IPS-NIHi11 (cell line): ENCODE results near the gene SDF4.
"Not testable (repeated sequence)": the region's sequence is repeated elsewhere in the genome, so short reads cannot be mapped to it uniquely, and the experiment has no call there.

ENCODE experiments used
- DNase-seq: peaks from one replicate; pipeline ENCODE4 v3.0.0; 2012; ENCODE audit warnings: mixed read lengths, low spot score

The SDF4 gene

GRCh38 chr1:1259540-1259939 lies 27.7 kb upstream of the SDF4 start:
- DNase-seq = no peak

- DNase-seq = no peak
Measured at GRCh38 chr1:1259119-1259488, 27.3 kb upstream of the SDF4 start.

- DNase-seq = peak; percentile 51
Measured at GRCh38 chr1:1256956-1257871, 25.4 kb upstream of the SDF4 start.

- no peak for DNase-seq
Measured at GRCh38 chr1:1255611-1256010, 23.8 kb upstream of the SDF4 start.

GRCh38 chr1:1255078-1255477 lies 23.3 kb upstream of the SDF4 start:
- DNase-seq = no peak

- no peak for DNase-seq
Measured at GRCh38 chr1:1254667-1254998, 22.8 kb upstream of the SDF4 start.

- no peak for DNase-seq
Measured at GRCh38 chr1:1253972-1254666, 22.3 kb upstream of the SDF4 start.

GRCh38 chr1:1253314-1253713 lies 21.5 kb upstream of the SDF4 start:
- DNase-seq = no peak

- DNase-seq = no peak
Measured at GRCh38 chr1:1250786-1251284, 19.0 kb upstream of the SDF4 start.

- not testable (repeated sequence) for DNase-seq
Measured at GRCh38 chr1:1248009-1248913, 16.5 kb upstream of the SDF4 start.

GRCh38 chr1:1247341-1247913 lies 15.6 kb upstream of the SDF4 start:
- no peak for DNase-seq

GRCh38 chr1:1246577-1247340 lies 15.0 kb upstream of the SDF4 start, which contains the start of gene C1QTNF12:
Gene C1QTNF12, minus strand, starts transcription at chr1:1246722. Its CDS starts 32 bp downstream, at chr1:1246690.
- DNase-seq = peak; percentile 73

GRCh38 chr1:1245817-1246576 lies 14.2 kb upstream of the SDF4 start:
- no peak for DNase-seq

- DNase-seq = no peak
Measured at GRCh38 chr1:1245178-1245816, 13.5 kb upstream of the SDF4 start.

GRCh38 chr1:1244192-1244811 lies 12.5 kb upstream of the SDF4 start:
- DNase-seq = no peak

- peak; percentile 41 for DNase-seq
Measured at GRCh38 chr1:1243807-1244191, 12.0 kb upstream of the SDF4 start.

- DNase-seq = no peak
Measured at GRCh38 chr1:1243266-1243660, 11.5 kb upstream of the SDF4 start.

GRCh38 chr1:1242461-1243265 lies 10.9 kb upstream of the SDF4 start:
- DNase-seq = no peak
